Endothelial cell of umbilical vein (primary cell): ENCODE results near the gene CRYL1. TPM values are rescaled to one million over a fixed set of nuclear protein-coding genes. Genes with fewer than 3 reads are reported as not detected.

Experiments
- BruUV-seq: library from RNA; stranded (reverse); fragments of 400-500 nt; replicated peaks from 2 replicates; lab custom pipeline; 2021; lab: Mats Ljungman, UMichigan
- CTCF ChIA-PET: fragments of 300-600, 350-600 bp; sonication (Branson Sonifier 250); formaldehyde crosslinking; loops from one replicate; lab custom pipeline; 2021; ENCODE audit warnings: antibody characterized with exemption, inconsistent platforms; lab: Charles Lee
- POLR2A ChIA-PET: fragments of 300-600, 350-600 bp; sonication (Branson Sonifier 250); formaldehyde crosslinking; loops from one replicate; lab custom pipeline; 2021; ENCODE audit warnings: antibody characterized with exemption, inconsistent platforms; lab: Charles Lee
- DNase-seq: peaks from one replicate; pipeline ENCODE4 v3.0.0-alpha.2; 2011; ENCODE audit warnings: low read depth, low spot score
- FAIRE-seq: peaks from 2 replicates; lab custom pipeline; 2011; peaks lifted over from hg19 to GRCh38; lab: Jason Lieb, UNC
- H2AFZ ChIP-seq: 2 replicates; pipeline ENCODE4 v1.6.0; 2012; ENCODE audit warnings: low read depth, low read length, control low read depth, inconsistent platforms
- H3K27ac ChIP-seq: 2 replicates; pipeline ENCODE4 v1.5.1; 2011; ENCODE audit warnings: low read depth, mild to moderate bottlenecking, control low read depth, low read length, moderate library complexity; ENCODE audit not compliant: insufficient read depth
- H3K27me3 ChIP-seq, 2 experiments: 2 replicates each; pipeline versions ENCODE4 v1.6.0 to v1.6.1; 2011; ENCODE audit warnings: low read length in 2 of 2, mixed read lengths in 1 of 2; ENCODE audit not compliant: control insufficient read depth in 2 of 2, insufficient read depth in 2 of 2
- H3K36me3 ChIP-seq, 2 experiments: 2 replicates in 1 of 2; 3 replicates in 1 of 2; pipeline ENCODE4 v1.5.1; 2011; ENCODE audit warnings: low read length in 2 of 2, mild to moderate bottlenecking in 1 of 2, moderate library complexity in 1 of 2; ENCODE audit not compliant: control insufficient read depth in 2 of 2, insufficient read depth in 2 of 2; ENCODE audit errors: extremely low read depth in 1 of 2
- H3K4me1 ChIP-seq: 3 replicates; pipeline ENCODE4 v1.5.1; 2011; ENCODE audit warnings: mild to moderate bottlenecking, low read length; ENCODE audit not compliant: control insufficient read depth, insufficient read depth; ENCODE audit errors: extremely low read depth
- H3K4me2 ChIP-seq: 2 replicates; pipeline ENCODE4 v1.6.1; 2011; ENCODE audit warnings: low read length, control low read depth, mixed read lengths; ENCODE audit not compliant: insufficient read depth
- H3K4me3 ChIP-seq, 3 experiments: fragments of 200-600 bp in 1 of 3; sonication (generic), shearing (Covaris generic) in 1 of 3; replicated peaks in 1 of 3; 2 replicates each; pipeline ENCODE4 v1.5.1; 2011 to 2016; ENCODE audit warnings: control low read depth in 3 of 3, low read length in 3 of 3, mild to moderate bottlenecking in 2 of 3, inconsistent platforms in 1 of 3, low read depth in 1 of 3, moderate library complexity in 1 of 3; ENCODE audit not compliant: insufficient read depth in 1 of 3
- H3K79me2 ChIP-seq: 2 replicates; pipeline ENCODE4 v1.6.0; 2012; ENCODE audit warnings: low read length, inconsistent platforms; ENCODE audit not compliant: control insufficient read depth, insufficient read depth
- H3K9ac ChIP-seq: replicated peaks from 2 replicates; pipeline ENCODE3; 2011; ENCODE audit warnings: low read length, control low read depth; ENCODE audit not compliant: insufficient read depth; ENCODE audit errors: extremely low read depth
- H3K9me1 ChIP-seq: replicated peaks from 3 replicates; pipeline ENCODE4 v1.6.0; 2011; ENCODE audit warnings: mild to moderate bottlenecking, low read length; ENCODE audit not compliant: control insufficient read depth, insufficient read depth; ENCODE audit errors: extremely low read depth
- H3K9me3 ChIP-seq: replicated peaks from 2 replicates; pipeline ENCODE4 v1.5.1; 2012; ENCODE audit warnings: low read length, inconsistent platforms; ENCODE audit not compliant: control insufficient read depth, insufficient read depth
- H4K20me1 ChIP-seq: replicated peaks from 2 replicates; pipeline ENCODE3; 2011; ENCODE audit warnings: mild to moderate bottlenecking, low read length; ENCODE audit not compliant: control insufficient read depth, insufficient read depth; ENCODE audit errors: extremely low read depth
- EZH2 ChIP-seq: IDR thresholded peaks from 2 replicates; pipeline ENCODE4 v1.6.1; 2012; ENCODE audit warnings: borderline replicate concordance, low read depth, mild to moderate bottlenecking, moderate library complexity, low read length, inconsistent platforms; ENCODE audit not compliant: severe bottlenecking
- FOS ChIP-seq: IDR thresholded peaks from 2 replicates; pipeline ENCODE4 v1.6.1; 2011; ENCODE audit warnings: mild to moderate bottlenecking, low read length, moderate library complexity, borderline replicate concordance; ENCODE audit not compliant: insufficient read depth
- GATA2 ChIP-seq: IDR thresholded peaks from 2 replicates; pipeline ENCODE4 v1.7.0; 2011; ENCODE audit warnings: low read depth, mild to moderate bottlenecking, moderate library complexity, mixed read lengths, low read length; ENCODE audit not compliant: insufficient read length, insufficient read depth
- JUN ChIP-seq: IDR thresholded peaks from 2 replicates; pipeline ENCODE4 v1.6.1; 2011; ENCODE audit warnings: borderline replicate concordance, low read depth; ENCODE audit not compliant: insufficient read length, insufficient read depth
- MYC ChIP-seq: IDR thresholded peaks from one replicate; pipeline ENCODE4 v1.6.1; 2011; ENCODE audit warnings: mild to moderate bottlenecking, low read depth, low read length
- POLR2A ChIP-seq: IDR thresholded peaks from 2 replicates; pipeline ENCODE4 v1.6.1; 2012; ENCODE audit warnings: low read depth, mild to moderate bottlenecking, control low read depth, low read length
- POLR2AphosphoS5 ChIP-seq: IDR thresholded peaks from 2 replicates; pipeline ENCODE4 v1.6.1; 2012; ENCODE audit warnings: low read depth, mild to moderate bottlenecking, control low read depth, low read length, moderate library complexity; ENCODE audit not compliant: insufficient read depth
- dilution Hi-C: fragments of 300-500 bp; cut with MboI; formaldehyde crosslinking; loops from one replicate; pipeline ENCODE4 v1.15.0; 2019; ENCODE audit warnings: low sequenced_read_pairs; ENCODE audit not compliant: extremely low pct_ligation_motif_present
- intact Hi-C: fragments of 100-400 bp; cut with micrococcal nuclease; formaldehyde crosslinking; loops from one replicate; pipeline ENCODE4 v1.10.0; 2022
- polyA plus RNA-seq, 4 experiments: library from polyadenylated mRNA; depleted of rRNA in 3 of 4; stranded (reverse) in 3 of 4; unstranded in 1 of 4; fragments of >200 nt; gene quantifications; 2 replicates each; pipeline versions ENCODE4 v1.2.1 to v1.2.3, GENCODE V29; 2011 to 2012; ENCODE audit warnings: missing spikeins in 1 of 4
- total RNA-seq: library from RNA; stranded (reverse); gene quantifications from 2 replicates; pipeline ENCODE4 v1.2.3, GENCODE V29; 2021
- TF ChIP-seq, protein P1 (sequence below), 2 donors: IDR thresholded peaks; 1 replicate in 1 of 2; 2 replicates in 1 of 2; pipeline ENCODE4 v1.5.1; 2011; ENCODE audit warnings: low read length in 2 of 2, mild to moderate bottlenecking in 2 of 2, moderate library complexity in 2 of 2, control low read depth in 1 of 2, inconsistent platforms in 1 of 2, low read depth in 1 of 2; ENCODE audit not compliant: insufficient read depth in 1 of 2; ENCODE audit errors: extremely low read depth in 1 of 2
- TF ChIP-seq, protein P2 (sequence below): IDR thresholded peaks from 2 replicates; pipeline ENCODE4 v1.6.1; 2011; ENCODE audit not compliant: insufficient read depth, insufficient read length

Gene CRYL1
- total and polyA plus RNA-seq, 2 donors (not counting 3 experiments of a cell fraction or from before 2014, with no cell fraction given) = 13.9 to 39.0 TPM

DNA sequence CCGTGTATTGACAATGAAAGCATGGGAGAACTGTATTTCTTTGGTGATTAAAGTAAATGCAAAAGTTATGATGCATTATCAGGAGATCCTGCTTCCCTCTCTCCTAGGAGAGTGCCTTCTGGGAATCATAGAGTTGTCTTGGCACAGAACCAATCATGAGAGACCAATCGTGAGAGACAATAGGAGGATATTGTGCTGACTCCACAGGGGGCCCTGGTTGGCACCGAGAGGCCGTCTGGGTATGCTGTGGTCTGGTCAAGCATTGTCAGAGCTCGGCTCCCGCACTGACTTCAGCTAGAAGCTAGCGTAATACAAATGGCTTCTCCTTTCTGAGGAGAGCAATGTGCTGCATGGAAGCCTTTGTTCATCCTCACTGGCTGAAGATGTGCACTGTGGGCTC is 162.1 kb downstream of the CRYL1 start:
- H4K20me1 ChIP-seq = no peaks in the 10 kb centered on the region
- H3K79me2 ChIP-seq = no peaks in the 10 kb centered on the region
- intact Hi-C loops (no loop called here), dilution Hi-C loops (no loop called here)
- DNase-seq (no peak), FAIRE-seq (no peak)
- peaks cover 0 to 2% of the 10 kb centered on the region in 2 experiments for H3K27me3 ChIP-seq
- no peak overlapping the region for H2AFZ ChIP-seq
- no peak overlapping the region for H3K9ac ChIP-seq
- no TSS peak for BruUV-seq
- no peak overlapping the region for H3K4me2 ChIP-seq
- H3K9me3 ChIP-seq = no peaks in the 10 kb centered on the region
- H3K4me3 ChIP-seq = no peak overlapping the region
- no peaks in the 10 kb centered on the region for H3K4me1 ChIP-seq
- H3K9me1 ChIP-seq = no peaks in the 10 kb centered on the region
- no peak for TF ChIP-seq POLR2A
- TF ChIP-seq, protein P1, sequence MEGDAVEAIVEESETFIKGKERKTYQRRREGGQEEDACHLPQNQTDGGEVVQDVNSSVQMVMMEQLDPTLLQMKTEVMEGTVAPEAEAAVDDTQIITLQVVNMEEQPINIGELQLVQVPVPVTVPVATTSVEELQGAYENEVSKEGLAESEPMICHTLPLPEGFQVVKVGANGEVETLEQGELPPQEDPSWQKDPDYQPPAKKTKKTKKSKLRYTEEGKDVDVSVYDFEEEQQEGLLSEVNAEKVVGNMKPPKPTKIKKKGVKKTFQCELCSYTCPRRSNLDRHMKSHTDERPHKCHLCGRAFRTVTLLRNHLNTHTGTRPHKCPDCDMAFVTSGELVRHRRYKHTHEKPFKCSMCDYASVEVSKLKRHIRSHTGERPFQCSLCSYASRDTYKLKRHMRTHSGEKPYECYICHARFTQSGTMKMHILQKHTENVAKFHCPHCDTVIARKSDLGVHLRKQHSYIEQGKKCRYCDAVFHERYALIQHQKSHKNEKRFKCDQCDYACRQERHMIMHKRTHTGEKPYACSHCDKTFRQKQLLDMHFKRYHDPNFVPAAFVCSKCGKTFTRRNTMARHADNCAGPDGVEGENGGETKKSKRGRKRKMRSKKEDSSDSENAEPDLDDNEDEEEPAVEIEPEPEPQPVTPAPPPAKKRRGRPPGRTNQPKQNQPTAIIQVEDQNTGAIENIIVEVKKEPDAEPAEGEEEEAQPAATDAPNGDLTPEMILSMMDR (IDR thresholded peaks at IDR 0.05; ENCODE audit: extremely low read depth in 1 of 2, insufficient read depth in 1 of 2, low read depth in 1 of 2, low read length in 2 of 2) = no peak
- no peak for TF ChIP-seq FOS
- no peak for TF ChIP-seq JUN
- TF ChIP-seq, protein P2, sequence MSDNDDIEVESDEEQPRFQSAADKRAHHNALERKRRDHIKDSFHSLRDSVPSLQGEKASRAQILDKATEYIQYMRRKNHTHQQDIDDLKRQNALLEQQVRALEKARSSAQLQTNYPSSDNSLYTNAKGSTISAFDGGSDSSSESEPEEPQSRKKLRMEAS = no peak
- H3K36me3 ChIP-seq = no peaks in the 10 kb centered on the region
- CTCF ChIA-PET = no interaction called here
- POLR2A ChIA-PET = no interaction called here
- no peak overlapping the region for H3K27ac ChIP-seq

DNA sequence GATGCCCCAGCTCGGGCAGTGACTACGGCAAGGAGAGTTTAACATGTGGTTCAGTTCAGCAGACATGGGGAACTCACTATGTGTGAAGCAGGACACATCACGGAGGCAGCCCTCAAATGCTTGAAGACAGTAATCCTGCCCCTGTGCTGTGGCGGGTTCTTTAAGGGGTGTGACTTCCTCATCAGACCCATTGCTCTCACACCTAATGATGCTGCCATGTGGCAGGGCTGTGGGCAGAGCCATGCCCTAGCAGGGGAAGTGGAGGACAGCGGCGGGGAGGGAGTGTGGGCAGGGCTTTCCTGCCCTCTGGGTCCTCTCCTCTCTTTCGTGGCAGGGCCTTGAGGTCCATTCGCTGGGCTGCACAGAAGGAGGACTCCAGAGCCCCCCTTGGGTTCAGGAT is 162.5 kb downstream of the CRYL1 start:
- FAIRE-seq (no peak), DNase-seq (no peak)
- no peaks in the 10 kb centered on the region for H3K79me2 ChIP-seq
- no peaks in the 10 kb centered on the region for H3K27me3 ChIP-seq
- H3K4me3 ChIP-seq = no peak overlapping the region
- H4K20me1 ChIP-seq = no peaks in the 10 kb centered on the region
- no peak overlapping the region for H3K27ac ChIP-seq
- dilution Hi-C loops = no loop called here
- H3K4me1 ChIP-seq = no peaks in the 10 kb centered on the region
- no peaks in the 10 kb centered on the region for H3K9me3 ChIP-seq
- ChIA-PET CTCF (no interaction called here), POLR2A (no interaction called here)
- H3K9ac ChIP-seq = no peak overlapping the region
- no peaks in the 10 kb centered on the region for H3K9me1 ChIP-seq
- intact Hi-C loops = no loop called here
- TF ChIP-seq, protein P2 = no peak
- TF ChIP-seq, protein P1 (IDR thresholded peaks at IDR 0.05; ENCODE audit: extremely low read depth in 1 of 2, insufficient read depth in 1 of 2, low read depth in 1 of 2, low read length in 2 of 2) = no peak
- TF ChIP-seq GATA2 (no peak), POLR2AphosphoS5 (no peak), POLR2A (no peak), MYC (no peak), EZH2 (no peak), FOS (no peak)
- no peaks in the 10 kb centered on the region for H3K36me3 ChIP-seq
- H3K4me2 ChIP-seq = no peak overlapping the region
- no TSS peak for BruUV-seq
- H2AFZ ChIP-seq = no peak overlapping the region
